Astrocyte (in vitro differentiated cells and primary cell): ENCODE data around the gene HYAL2. TPM values are rescaled to one million over a fixed set of nuclear protein-coding genes. Genes with fewer than 3 reads are reported as not detected.
A peak's percentile ranks its signal among the peaks of the same experiment; 100 is the strongest.
"Not testable (repeated sequence)": the region's sequence is repeated elsewhere in the genome, so short reads cannot be mapped to it uniquely, and the experiment has no call there.

ENCODE experiments used
- DNase-seq: peaks from one replicate; pipeline ENCODE4 v3.0.0-alpha.2; 2010; ENCODE audit warnings: low read depth
- FAIRE-seq: peaks from 2 replicates; lab custom pipeline; 2011; peaks lifted over from hg19 to GRCh38; lab: Jason Lieb, UNC
- H2AFZ ChIP-seq: 2 replicates; pipeline ENCODE4 v1.6.0; 2012; ENCODE audit warnings: low read depth, low read length, inconsistent platforms
- H3K27ac ChIP-seq: 2 replicates; pipeline ENCODE4 v1.5.1; 2011; ENCODE audit warnings: low read depth, low read length, inconsistent platforms
- H3K27me3 ChIP-seq: 2 replicates; pipeline ENCODE4 v1.6.0; 2011; ENCODE audit warnings: low read length, inconsistent platforms; ENCODE audit not compliant: insufficient read depth
- H3K36me3 ChIP-seq: 2 replicates; pipeline ENCODE4 v1.5.1; 2011; ENCODE audit warnings: low read length, inconsistent platforms; ENCODE audit not compliant: insufficient read depth
- H3K4me1 ChIP-seq: 2 replicates; pipeline ENCODE4 v1.5.1; 2011; ENCODE audit warnings: low read length, inconsistent platforms; ENCODE audit not compliant: insufficient read depth
- H3K4me2 ChIP-seq: 2 replicates; pipeline ENCODE4 v1.6.0; 2012; ENCODE audit warnings: low read length, inconsistent platforms
- H3K4me3 ChIP-seq: 2 replicates; pipeline ENCODE4 v1.5.1; 2011; ENCODE audit warnings: low read depth, mild to moderate bottlenecking, low read length, inconsistent platforms; ENCODE audit not compliant: insufficient read depth
- H3K79me2 ChIP-seq: 2 replicates; pipeline ENCODE4 v1.6.0; 2012; ENCODE audit warnings: mild to moderate bottlenecking, low read length, inconsistent platforms; ENCODE audit not compliant: insufficient read depth
- H3K9ac ChIP-seq: 2 replicates; pipeline ENCODE4 v1.6.0; 2012; ENCODE audit warnings: mild to moderate bottlenecking, low read length, inconsistent platforms
- H3K9me3 ChIP-seq: 2 replicates; pipeline ENCODE4 v1.5.1; 2012; ENCODE audit warnings: low read depth, mild to moderate bottlenecking, low read length, inconsistent platforms; ENCODE audit not compliant: insufficient read depth
- H4K20me1 ChIP-seq: 2 replicates; pipeline ENCODE4 v1.6.0; 2012; ENCODE audit warnings: low read length, inconsistent platforms; ENCODE audit not compliant: insufficient read depth
- H3K27ac Mint-ChIP-seq: one replicate; pipeline ENCODE4 v1.8.0; 2021; ENCODE audit warnings: mild to moderate bottlenecking, mixed read lengths; ENCODE audit not compliant: unreplicated experiment
- H3K27me3 Mint-ChIP-seq: one replicate; pipeline ENCODE4 v1.8.0; 2021; ENCODE audit warnings: low read depth, mixed read lengths; ENCODE audit not compliant: unreplicated experiment
- H3K36me3 Mint-ChIP-seq: one replicate; pipeline ENCODE4 v1.8.0; 2021; ENCODE audit warnings: low read depth, mixed read lengths; ENCODE audit not compliant: unreplicated experiment
- H3K4me1 Mint-ChIP-seq: one replicate; pipeline ENCODE4 v1.8.0; 2021; ENCODE audit warnings: low read depth, mixed read lengths; ENCODE audit not compliant: unreplicated experiment
- H3K4me3 Mint-ChIP-seq: one replicate; pipeline ENCODE4 v1.8.0; 2021; ENCODE audit warnings: mild to moderate bottlenecking, moderate library complexity, mixed read lengths; ENCODE audit not compliant: unreplicated experiment
- H3K9me3 Mint-ChIP-seq: one replicate; pipeline ENCODE4 v1.8.0; 2021; ENCODE audit warnings: mild to moderate bottlenecking, mixed read lengths; ENCODE audit not compliant: unreplicated experiment
- CTCF ChIP-seq: IDR thresholded peaks from 2 replicates; pipeline ENCODE4 v1.5.1; 2011; ENCODE audit warnings: low read depth, mild to moderate bottlenecking, inconsistent platforms, low read length, moderate library complexity; ENCODE audit not compliant: insufficient read depth
- EZH2 ChIP-seq: IDR thresholded peaks from 2 replicates; pipeline ENCODE4 v1.6.1; 2012; ENCODE audit warnings: mild to moderate bottlenecking, low read length, inconsistent platforms; ENCODE audit not compliant: insufficient read depth
- total RNA-seq: library from RNA; stranded (reverse); gene quantifications from 2 replicates; pipeline ENCODE4 v1.2.1, GENCODE V29; 2021

HYAL2 gene
- total RNA-seq, 1 donor from 2014 or later: 42.9 TPM

- Mint-ChIP-seq H3K27ac (no peak overlapping the region), H3K4me1 (peaks cover 22% of the 10 kb centered on the region), H3K9me3 (no peaks in the 10 kb centered on the region), H3K4me3 (peak overlapping the region; percentile 67), H3K27me3 (peaks cover 24% of the 10 kb centered on the region), H3K36me3 (peaks cover 8% of the 10 kb centered on the region)
- peaks cover 27% of the 10 kb centered on the region for H3K27me3 ChIP-seq
- peak overlapping the region; percentile 8 for H3K9ac ChIP-seq
- H4K20me1 ChIP-seq: peaks cover 3% of the 10 kb centered on the region
- no peak overlapping the region for H3K4me3 ChIP-seq
- H3K9me3 ChIP-seq: no peaks in the 10 kb centered on the region
- peak overlapping the region; percentile 72 for H3K4me2 ChIP-seq
- no peak for DNase-seq
- peaks cover 21% of the 10 kb centered on the region for H3K4me1 ChIP-seq
- no peaks in the 10 kb centered on the region for H3K36me3 ChIP-seq
- no peak for FAIRE-seq
- TF ChIP-seq CTCF (peak; percentile 76), EZH2 (no peak)
- peak overlapping the region; percentile 43 for H2AFZ ChIP-seq
- no peak overlapping the region for H3K27ac ChIP-seq
- no peaks in the 10 kb centered on the region for H3K79me2 ChIP-seq
Measured at GRCh38 chr3:50272911-50273688, 49.4 kb downstream of the HYAL2 start.

- not testable (repeated sequence) for DNase-seq, H3K36me3 Mint-ChIP-seq, H4K20me1 ChIP-seq, H3K79me2 ChIP-seq, H3K27ac Mint-ChIP-seq, H3K9ac ChIP-seq, H3K36me3 ChIP-seq, H3K4me3 ChIP-seq, H3K9me3 Mint-ChIP-seq, FAIRE-seq, H2AFZ ChIP-seq, H3K27ac ChIP-seq, H3K9me3 ChIP-seq, H3K4me3 Mint-ChIP-seq
- H3K4me1 ChIP-seq: peaks cover 21% of the 10 kb centered on the region
- H3K27me3 ChIP-seq: peaks cover 27% of the 10 kb centered on the region
- peak overlapping the region; percentile 72 for H3K4me2 ChIP-seq
- Mint-ChIP-seq H3K4me1 (peaks cover 25% of the 10 kb centered on the region), H3K27me3 (peaks cover 24% of the 10 kb centered on the region)
Measured at GRCh38 chr3:50272538-50272910, 50.0 kb downstream of the HYAL2 start.

GRCh38 chr3:50271314-50271936 lies 51.1 kb downstream of the HYAL2 start:
- peaks cover 8% of the 10 kb centered on the region for H3K36me3 Mint-ChIP-seq
- FAIRE-seq: no peak
- no peak overlapping the region for H2AFZ ChIP-seq
- no peak overlapping the region for H3K27ac ChIP-seq
- no peaks in the 10 kb centered on the region for H3K79me2 ChIP-seq
- peaks cover 25% of the 10 kb centered on the region for H3K4me1 Mint-ChIP-seq
- TF ChIP-seq EZH2: no peak
- no peak overlapping the region for H3K4me2 ChIP-seq
- H3K4me1 ChIP-seq: peaks cover 28% of the 10 kb centered on the region
- H3K9me3 ChIP-seq: no peaks in the 10 kb centered on the region
- peaks cover 25% of the 10 kb centered on the region for H3K27me3 ChIP-seq
- no peak overlapping the region for H3K9ac ChIP-seq
- no peaks in the 10 kb centered on the region for H3K9me3 Mint-ChIP-seq
- peak overlapping the region; percentile 10 for H3K4me3 Mint-ChIP-seq
- DNase-seq: no peak
- no peak overlapping the region for H3K4me3 ChIP-seq
- no peaks in the 10 kb centered on the region for H3K36me3 ChIP-seq
- peaks cover 3% of the 10 kb centered on the region for H4K20me1 ChIP-seq
- H3K27me3 Mint-ChIP-seq: peaks cover 24% of the 10 kb centered on the region
- peak overlapping the region; percentile 7 for H3K27ac Mint-ChIP-seq
